Measurements from ENCODE around the gene MYO19. TPM values are rescaled to one million over a fixed set of nuclear protein-coding genes. Genes with fewer than 3 reads are reported as not detected.
"Not testable (repeated sequence)": the region's sequence is repeated elsewhere in the genome, so short reads cannot be mapped to it uniquely, and the experiment has no call there.

MYO19 gene
- total RNA-seq, 1 experiment from 2014 or later = 64.8 TPM

DNA sequence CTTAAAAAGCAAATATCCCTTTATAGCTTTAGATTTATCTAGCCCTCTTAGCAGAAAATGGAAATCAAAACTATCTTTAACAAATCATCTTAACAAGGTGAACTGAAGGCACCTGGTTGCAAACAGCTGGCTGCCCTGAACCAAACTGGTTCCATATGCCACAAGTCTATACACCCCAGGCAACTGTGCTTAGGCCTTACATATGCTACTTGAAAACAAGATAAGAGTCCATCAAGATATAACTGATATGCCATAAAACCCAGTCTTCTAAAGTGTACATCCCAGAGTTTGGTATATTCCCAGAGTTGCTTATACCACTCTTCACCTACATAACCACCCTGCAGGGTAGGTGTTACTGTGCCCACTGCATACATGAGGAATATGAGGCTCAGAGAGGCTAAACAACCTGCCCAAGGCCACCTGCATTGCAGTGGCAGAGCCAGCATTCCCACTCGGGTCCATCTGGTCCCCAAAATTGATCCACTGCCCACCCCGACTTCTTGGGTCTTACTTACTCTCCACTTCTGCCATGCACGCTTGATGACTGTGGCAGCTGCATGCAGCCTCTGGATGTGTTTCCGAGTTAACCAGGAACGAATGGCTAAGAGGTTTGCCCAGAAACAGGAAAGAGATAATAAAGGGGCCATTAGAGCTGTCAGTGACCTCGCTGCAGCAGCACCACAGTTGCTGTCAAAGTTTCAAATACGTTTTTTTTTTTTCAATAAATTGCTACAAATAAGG is 35.9 kb downstream of the MYO19 start:
- no peak for DNase-seq (ENCODE audit: low spot score)

DNA sequence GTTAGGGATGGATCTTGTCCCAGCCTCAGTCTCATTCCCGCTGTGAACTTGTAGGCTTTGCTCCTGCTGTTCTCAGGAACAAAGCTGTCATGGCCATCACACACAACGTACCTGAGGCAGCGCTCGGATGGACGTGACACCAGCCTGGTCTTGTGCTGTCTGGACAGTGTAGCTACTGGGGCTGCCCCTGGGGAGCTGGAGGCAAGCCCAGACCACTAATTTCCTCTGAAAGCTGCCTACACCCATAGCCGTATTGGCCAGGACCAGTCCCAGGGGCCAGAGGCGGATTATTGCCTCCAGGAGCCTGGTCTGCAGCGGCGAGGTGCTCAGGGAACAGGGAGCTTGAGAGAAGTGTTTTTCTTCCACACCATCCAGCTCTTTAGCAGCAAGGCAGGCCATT is 36.5 kb downstream of the MYO19 start:
- no peak for DNase-seq (ENCODE audit: low spot score)

DNA sequence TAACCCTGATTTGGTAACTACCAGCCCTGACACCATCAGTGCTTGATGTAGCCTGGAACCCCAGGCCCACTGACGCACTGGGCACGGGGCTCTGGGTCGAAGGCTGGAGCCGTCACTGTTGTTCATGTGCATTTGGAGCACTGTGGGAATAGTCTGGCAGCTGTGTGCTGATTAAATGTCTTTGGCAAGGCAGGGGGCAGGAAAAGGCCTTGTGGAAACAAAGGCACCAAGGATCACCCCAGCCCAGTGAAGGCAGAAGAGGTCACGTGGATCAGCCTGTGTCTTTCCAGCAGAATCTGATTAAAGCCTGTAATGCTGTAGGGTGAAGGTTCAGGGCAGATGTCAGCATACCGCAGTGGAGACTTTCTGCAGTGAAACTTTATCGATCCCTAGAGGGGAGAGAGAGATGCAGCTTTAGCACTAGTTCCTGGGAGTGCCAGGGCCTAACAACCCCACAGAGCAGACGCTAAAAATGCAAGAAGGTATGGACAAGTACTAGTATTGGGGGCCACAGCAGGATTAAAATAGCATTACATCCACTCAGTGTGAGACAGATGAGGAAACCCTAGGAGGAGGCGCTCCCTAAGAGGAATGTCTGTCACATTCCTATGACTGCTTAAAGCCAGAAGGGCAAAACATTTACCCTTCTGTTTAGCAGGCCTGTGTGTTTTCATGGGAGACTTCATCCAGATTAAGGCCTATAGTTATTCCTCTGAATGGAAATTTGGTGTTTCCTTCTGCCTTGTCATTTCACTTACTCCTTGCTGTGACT is 38.5 kb downstream of the MYO19 start:
- DNase-seq (ENCODE audit: low spot score) = no peak

DNA sequence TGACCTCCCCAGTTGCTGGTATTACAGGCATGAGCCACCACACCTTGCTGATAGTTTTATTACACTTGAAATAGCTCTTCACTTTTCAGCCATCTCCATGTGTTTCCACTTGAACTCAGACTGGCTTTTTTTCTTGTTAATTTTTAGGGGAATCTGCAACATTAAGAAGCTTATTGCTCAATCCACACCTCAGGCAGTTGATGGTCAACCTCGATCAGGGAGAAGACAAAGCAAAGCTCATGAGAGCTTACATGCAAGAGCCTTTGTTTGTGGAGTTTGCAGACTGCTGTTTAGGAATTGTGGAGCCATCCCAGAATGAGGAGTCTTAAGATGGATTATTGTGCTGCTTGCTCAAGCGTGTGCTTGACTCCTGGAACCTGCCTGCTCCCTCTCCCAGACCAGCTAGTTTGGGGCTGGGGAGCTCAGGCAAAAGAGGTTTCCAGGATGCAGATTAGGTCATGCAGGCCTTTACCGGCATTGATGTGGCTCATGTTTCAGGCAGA is 39.5 kb downstream of the MYO19 start:
- no peak for DNase-seq (ENCODE audit: low spot score)

DNA sequence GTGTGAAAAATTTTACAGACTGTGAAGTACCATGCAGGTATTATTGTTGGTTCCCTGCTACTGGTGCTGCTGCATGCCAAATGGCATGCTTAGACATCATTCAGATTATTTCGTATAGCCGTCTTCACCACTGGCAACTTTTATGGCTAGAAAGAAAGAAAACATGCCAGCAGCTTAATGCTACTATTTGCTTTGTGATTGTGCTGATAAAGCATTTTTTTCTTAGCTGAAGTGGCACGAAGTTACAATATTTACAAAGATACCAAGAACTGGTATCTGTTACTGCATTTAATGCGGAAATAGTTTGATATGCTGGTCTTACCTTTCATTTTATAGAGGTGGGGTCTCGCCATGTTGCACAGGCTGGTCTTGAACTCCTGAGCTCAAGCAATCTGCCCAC is 40.0 kb downstream of the MYO19 start:
- no peak for DNase-seq (ENCODE audit: low spot score)

DNA sequence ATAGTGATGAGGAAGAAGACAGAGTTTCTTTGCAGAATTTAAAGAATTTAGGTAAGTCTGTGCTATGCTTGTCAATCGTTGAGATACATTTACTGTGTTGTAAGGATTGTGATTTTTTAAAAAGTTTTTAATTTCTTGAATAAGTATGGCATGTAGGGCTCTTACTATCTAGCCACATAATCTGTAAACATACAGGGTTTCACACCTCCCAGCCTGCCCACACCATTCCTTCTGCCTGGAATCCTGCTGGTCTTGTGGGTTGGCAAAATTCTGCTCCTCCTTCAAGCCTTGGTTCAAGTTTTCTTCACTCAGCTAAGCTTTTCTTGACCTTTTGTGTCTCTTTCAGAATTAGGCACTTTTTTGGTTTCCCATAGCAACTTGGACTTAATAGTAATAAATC is 40.7 kb downstream of the MYO19 start:
- no peak for DNase-seq (ENCODE audit: low spot score)

DNA sequence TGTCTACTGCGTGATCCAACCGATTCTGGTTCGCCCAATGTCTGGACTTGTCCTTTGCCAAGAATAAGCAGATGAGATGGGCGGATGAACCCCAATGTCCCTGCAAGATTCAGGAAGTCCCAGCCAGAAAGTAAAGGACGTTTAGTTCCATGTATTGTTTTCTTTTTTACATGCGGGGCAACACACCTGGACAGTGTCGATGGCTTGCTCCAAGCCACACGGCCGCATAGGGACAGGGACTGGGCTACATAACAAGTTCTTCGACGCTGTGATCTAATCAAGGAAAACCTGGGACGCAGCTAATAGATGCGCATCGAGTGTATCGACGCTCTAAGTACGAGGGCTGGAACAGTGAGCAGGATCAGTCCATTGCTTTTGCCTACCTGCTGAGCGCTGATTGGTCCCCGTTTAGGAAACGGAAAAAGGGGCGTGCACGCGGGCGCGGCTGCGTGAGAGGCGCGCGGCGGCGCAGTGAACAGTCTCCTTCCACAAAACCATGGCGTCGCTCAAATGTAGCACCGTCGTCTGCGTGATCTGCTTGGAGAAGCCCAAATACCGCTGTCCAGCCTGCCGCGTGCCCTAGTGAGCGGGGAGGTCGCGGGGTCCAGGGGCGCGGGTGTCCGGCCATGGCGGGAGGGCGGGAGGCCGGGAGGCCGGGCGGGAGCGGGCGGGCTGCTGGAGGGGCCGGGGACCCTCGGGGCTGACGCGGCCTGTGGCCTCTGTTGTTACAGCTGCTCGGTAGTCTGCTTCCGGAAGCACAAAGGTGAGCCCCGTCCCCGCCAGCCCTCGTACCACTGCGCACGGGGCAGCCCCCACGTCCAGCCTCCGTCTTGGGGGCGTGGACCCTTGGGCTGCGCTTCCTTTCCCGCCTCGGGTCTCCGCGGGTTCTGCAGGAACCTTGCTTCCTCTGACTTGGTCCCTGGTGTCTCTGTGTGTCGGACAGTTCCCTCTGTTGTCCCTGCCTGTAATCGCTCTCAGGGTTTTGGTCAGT is 48.2 kb downstream of the MYO19 start, which contains the start of gene ZNHIT3:
Gene ZNHIT3, plus strand, starts transcription at position 478 of the 991 bp plus-strand sequence. Its CDS starts 19 bp downstream, at position 497.
- peak; percentile 85 for DNase-seq (ENCODE audit: low spot score)

DNA sequence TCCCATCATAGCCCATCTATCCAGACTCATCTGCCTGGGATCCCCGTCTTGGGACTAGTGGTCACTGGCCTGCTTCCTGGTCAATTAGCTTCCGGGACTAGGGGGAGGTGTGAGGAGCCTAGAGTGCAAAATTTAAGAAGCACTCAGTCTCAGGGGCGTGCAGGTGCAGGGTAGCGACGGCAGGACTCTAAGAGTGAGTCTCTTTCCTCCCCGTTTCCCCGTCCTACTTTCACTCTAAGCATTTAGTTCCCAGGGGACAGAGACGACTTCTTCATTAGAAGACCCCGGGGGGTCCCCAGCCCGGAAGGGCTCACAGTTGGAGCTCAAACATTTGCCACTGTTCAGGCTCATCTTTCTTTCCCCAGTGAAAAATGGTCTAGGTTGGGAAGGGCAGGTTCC is 48.9 kb downstream of the MYO19 start:
- DNase-seq (ENCODE audit: low spot score) = no peak

DNA sequence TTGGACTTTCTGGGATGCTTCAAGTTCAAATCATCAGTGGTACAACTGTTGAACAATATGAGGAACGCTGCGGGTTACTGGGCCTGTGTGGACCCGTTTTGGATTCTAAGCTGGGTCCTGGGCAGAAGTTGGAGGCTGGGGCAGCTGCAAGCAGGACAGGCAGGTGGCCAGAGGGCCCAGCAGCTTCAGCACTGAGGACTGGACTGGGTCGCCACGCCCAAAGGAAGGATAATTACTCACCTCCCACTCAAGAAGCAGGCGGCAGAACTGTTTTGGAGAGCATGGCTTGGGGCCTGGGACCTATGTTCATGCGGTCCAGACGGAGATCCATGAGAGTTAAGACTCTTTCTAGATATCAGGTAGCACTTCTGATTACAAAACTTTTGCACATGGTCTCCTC is 49.6 kb downstream of the MYO19 start:
- no peak for DNase-seq (ENCODE audit: low spot score)

DNA sequence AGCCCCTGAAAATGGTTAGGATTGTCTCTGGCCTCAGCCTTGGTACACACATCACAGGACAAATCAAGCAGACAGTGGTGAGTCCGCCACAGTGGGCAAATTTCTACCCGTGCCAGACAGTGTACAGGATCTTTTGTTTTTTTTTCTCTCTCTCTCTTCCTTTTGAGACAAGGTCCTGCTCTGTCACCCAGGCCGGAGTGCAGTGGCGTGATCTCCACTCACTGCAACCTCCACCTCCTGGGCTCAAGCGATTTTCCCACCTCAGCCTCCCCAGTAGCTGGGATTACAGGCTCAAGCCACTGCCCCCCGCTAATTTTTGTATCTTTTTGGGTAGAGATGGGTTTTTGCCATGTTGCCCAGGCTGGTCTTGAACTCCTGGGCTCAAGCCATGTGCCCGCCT is 50.6 kb downstream of the MYO19 start:
- not testable (repeated sequence) for DNase-seq (ENCODE audit: low spot score)

DNA sequence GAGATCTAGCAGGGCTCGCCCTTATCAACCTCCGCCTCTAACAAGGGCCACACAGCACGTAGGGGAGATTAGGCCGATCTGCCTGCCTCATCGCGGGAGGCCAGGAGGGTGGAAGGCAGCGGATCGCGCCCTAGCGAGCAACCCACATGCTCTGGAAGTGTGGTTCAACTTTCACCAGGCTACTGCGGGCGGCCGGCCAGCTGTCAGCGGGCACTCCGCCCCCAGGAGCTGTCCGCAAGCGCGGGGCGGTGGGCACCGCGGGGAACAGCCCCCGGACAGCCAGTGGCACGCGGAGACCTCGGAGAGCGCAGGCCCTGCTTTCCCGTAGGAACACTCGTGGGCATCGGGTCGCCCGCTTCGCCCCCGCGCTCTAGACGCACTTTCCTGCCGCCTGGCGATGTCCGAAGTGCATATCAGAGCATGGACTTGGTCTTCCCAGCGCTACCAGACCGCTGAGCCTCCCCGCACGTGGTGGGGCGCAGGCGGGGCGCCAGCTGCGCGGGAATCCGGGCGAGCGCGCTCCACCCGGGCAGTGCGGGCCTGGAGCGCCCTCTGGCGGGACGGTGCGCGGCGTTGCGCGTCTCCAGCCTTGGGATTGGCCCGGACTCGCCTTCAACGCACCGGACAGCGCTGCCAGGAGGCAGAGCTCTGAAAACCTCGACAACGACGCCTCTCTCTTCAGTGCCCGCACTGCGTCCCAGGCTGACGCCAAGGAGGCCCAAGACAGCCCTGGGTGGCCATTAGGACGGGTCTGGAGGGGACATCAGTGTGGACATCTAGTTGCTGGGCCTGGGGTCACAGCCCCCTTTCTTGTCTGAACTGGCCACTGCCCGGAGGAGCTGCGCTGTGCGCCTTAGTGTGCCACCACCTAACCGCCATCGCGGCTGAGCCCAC is 51.8 kb downstream of the MYO19 start:
- peak; percentile 55 for DNase-seq (ENCODE audit: low spot score)

DNA sequence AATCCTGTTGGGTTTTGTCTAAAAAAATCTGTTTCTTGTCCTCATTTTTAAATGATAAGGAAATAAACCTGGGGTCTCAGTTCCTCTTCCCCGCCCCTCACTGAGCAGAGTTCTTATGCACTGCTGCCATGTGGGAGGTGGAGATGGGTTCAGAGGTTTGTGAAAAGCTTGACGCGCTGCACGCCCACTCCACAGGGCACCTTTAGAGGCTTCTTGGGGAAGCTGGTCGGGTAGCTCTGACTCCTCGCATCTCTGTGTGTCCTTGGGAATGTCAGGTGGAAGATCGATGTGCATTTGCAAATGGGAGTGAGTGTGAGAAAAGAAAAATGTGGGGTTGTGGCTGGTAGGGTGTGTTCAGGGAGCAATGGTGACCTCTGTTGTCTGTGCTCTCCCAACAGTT is 52.8 kb downstream of the MYO19 start:
- no peak for DNase-seq (ENCODE audit: low spot score)

DNA sequence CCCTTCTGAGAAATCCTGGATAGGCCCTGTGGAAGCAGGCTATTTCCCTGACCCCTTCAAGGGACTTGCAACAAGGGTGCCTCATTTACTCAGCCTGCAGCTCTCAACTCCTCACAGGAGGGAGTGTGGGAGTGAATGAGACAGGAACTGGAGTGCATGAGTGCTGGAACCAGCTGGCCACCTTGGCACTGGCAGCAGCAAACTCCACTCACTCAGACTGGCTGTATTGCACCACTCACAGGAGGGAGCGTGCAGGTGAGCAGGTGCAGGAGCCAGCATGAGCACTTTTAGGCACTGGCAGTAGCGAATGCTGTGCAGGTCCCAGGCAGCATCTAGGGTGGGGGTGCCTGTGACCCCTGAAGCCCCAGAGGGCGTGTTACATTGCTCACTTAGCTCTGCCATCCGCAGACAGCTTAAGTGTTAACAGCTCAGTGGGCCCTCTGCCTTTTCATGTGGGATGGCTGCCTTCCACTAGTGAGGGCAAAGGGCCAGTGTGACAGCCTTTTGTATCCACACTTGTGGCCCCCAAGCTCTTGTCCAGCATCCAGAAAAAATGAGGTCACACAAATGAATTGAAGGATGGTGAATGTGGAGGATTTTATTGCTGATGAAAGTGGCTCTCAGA is 59.2 kb downstream of the MYO19 start:
- no peak for DNase-seq (ENCODE audit: low spot score)

DNA sequence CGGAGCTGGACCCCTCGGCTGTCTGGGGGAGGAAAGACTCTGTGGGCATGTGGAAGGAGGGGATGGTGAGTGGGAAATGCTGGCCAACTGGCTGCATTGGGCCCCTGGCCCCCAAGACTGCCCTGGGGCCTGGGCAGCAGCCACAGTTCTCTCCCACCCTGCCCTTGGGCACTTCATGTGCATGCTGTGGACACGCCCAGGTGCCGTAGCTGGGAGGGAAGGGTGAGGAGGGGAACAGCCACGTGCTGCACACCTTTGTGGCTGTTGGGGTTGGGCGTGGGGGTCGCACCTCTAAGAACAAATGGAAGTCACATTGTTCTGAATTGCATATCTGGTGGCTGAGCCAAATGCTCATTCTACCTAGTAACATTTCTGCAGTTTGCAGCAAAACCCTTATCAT is 60.1 kb downstream of the MYO19 start:
- no peak for DNase-seq (ENCODE audit: low spot score)

DNA sequence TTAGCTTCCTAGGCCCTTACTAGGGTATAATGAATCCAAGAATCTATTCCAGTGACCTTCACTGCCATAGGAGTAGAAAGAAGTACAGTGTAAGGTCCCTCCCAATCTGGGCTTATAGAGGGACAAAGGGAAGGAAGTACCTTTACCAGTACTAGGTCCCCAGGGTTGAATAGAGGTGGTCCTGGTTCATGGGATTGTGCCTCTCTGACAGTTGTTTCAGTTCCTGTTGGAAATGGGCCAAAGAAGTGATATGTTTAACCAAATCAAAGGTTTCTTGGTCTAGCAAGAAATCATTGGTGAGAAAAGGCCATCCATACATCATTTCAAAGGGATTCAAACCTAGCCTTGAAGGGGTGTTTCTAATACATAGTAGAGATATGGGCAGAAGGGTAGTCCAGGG is 64.2 kb downstream of the MYO19 start:
- DNase-seq (ENCODE audit: low spot score) = no peak

DNA sequence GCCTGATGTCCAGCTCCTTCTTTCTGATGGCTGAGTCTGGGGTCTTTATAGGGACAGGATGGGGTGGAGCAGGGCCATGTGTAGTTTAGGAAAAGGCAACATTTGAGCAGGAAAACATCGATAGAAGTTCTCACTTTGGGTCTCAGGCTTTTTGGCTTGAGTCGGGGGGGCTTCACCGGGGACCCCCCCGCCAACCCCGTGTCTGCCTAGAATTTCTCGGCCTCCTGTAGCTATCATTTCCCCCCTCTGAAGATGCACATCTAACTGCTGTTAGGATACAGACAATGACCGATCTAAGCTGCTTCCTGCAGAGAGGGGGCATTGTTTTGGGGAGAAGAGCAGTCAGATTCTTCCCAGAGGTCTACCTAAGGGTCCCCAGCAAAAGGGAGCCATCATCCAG is 64.9 kb downstream of the MYO19 start:
- DNase-seq (ENCODE audit: low spot score) = no peak

DNA sequence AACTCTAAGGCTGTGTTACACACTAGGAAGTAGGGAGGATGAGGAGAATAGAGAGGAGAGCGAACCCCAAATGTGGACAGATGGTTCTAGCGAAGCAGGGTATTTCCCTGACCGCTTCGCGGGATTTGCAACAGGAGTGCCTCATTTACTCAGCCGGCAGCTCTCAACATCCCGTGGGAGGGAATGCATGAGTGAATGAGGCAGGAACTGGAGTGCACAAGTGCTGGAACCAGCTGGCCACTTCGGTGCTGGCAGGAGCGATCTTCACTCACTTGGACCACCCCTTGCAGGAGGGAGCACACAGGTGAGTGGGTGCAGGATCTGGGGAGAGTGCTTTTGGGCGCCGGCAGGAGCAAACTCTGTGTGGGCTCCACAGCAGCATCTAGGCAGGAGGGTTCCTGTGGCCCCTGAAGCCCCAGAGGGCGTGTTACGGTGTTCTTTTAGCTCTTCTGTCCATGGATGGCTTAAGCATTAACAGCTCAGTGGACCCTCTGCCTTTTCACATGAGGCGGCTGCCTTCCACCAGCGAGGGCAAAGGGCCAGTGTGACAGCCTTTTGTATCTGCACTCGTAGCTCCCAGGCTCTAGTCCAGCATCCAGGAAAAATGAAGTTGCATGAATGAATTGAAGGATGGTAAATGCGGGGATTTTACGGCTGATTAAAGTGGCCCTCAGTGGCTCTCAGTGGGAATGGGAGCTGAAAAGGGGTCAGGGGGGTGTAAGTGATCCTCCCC is 65.6 kb downstream of the MYO19 start:
- DNase-seq (ENCODE audit: low spot score) = peak; percentile 0

DNA sequence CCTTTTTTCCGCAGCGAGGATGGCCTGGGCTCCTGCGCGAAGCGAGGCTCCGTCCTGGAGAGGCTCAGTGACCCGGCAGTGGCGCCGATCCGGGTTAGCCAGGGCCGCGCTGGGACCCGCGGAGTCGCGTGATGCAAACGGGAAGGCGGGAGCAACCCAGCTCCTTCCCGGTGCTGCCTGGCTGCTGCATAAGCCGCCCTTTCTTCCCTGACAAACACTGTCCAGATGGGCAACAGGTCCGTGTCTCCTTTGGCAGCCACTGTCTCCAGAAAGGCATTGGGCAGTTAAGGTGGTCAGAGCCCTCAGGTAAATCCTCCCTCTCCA is 69.9 kb downstream of the MYO19 start:
- no peak for DNase-seq (ENCODE audit: low spot score)

DNA sequence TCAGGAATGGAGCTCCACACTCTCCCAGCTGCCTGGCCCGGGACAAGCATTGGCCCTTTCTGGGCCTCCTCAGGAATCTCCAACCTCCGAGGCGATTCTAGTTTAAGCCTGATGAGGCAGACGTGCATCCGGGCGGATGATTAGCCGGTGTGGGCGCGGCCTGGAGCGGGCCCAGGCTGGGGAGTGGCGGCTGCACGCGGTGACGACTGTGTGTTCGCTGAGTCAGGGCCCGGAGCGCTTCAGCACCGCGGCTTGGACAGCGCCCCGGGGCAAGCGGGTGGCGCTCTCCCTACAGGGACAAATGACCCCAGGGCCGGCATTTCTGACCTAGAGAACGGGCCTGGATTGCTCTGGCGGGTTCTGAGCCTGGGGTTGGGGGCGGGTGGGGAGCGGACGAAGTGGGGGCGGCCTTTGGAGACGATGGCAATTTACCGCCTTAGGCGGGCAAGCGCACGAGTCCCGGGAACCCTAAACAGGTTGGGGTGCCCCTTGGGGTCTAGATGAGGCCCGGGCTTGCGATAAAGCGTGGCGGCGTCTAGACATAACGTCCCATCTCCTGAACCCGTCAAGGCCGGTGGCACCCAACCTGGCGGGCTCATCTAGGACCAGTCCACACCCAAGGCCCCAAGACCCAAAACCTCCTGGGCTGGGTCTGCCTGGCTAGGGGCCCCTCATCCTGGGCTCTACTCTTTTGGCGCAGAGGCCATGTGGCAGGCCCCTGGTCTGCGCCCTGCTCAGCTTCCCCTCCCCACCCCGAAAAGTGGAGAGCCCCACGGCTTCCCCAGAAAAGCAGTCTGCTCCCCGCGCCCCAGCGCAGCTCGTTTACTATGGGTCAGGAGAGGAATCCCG is 70.5 kb downstream of the MYO19 start:
- DNase-seq (ENCODE audit: low spot score) = peak; percentile 77

All from A172 (cell line).